Stomach (tissue), 9 donors: ENCODE data around the gene GNG2. TPM values are rescaled to one million over a fixed set of nuclear protein-coding genes. Genes with fewer than 3 reads are reported as not detected.

ENCODE experiments used
- DNase-seq, 2 donors: peaks; one replicate each; pipeline versions ENCODE4 v3.0.0 to v3.0.0-alpha.2; 2013 to 2019
- H3K27ac ChIP-seq, 5 donors: fragments of 200-600 bp in 4 of 5; sonication (generic) in 4 of 5; one replicate each; pipeline ENCODE4 v1.5.1; 2013 to 2019; ENCODE audit warnings: mild to moderate bottlenecking in 1 of 5, moderate library complexity in 1 of 5
- H3K27me3 ChIP-seq, 3 donors: fragments of 200-600 bp; sonication (generic); one replicate each; pipeline ENCODE4 v1.5.1; 2017 to 2019; ENCODE audit warnings: mixed run types in 1 of 3
- H3K36me3 ChIP-seq, 4 donors: fragments of 200-600 bp; sonication (generic); 1 replicate in 3 of 4; 2 replicates in 1 of 4; pipeline ENCODE4 v1.5.1; 2016 to 2019
- H3K4me1 ChIP-seq, 4 donors: fragments of 200-600 bp; sonication (generic); one replicate each; pipeline ENCODE4 v1.5.1; 2016 to 2019
- H3K4me3 ChIP-seq, 4 donors: fragments of 200-600 bp; sonication (generic) in 3 of 4; one replicate each; pipeline ENCODE4 v1.5.1; 2016 to 2019; ENCODE audit warnings: mild to moderate bottlenecking in 1 of 4
- H3K9me3 ChIP-seq, 4 donors: fragments of 200-600 bp; sonication (generic); one replicate each; pipeline ENCODE4 v1.5.1; 2016 to 2019
- EP300 ChIP-seq: sonication (generic); formaldehyde crosslinking; IDR thresholded peaks from one replicate; pipeline ENCODE4 v1.6.1; 2017; ENCODE audit warnings: antibody characterized with exemption
- POLR2A ChIP-seq, 4 donors: fragments of 450-650 bp; IDR thresholded peaks; one replicate each; pipeline ENCODE4 v1.6.1; 2016; ENCODE audit warnings: antibody characterized with exemption in 4 of 4, control low read depth in 2 of 4, mild to moderate bottlenecking in 1 of 4, moderate library complexity in 1 of 4
- POLR2AphosphoS5 ChIP-seq, 3 donors: sonication (generic); formaldehyde crosslinking; IDR thresholded peaks; one replicate each; pipeline ENCODE4 v1.6.1; 2016; ENCODE audit warnings: antibody characterized with exemption in 3 of 3
- WGBS, 5 donors: extraction: QIAGEN DNeasy Blood & Tissue Kit in 3 of 5; methylation state at CpG; one replicate each; pipeline versions ENCODE4 v1.1.5 to v1.1.7; 2013 to 2018; 5-methylcytosine and 5-hydroxymethylcytosine counted together
- intact Hi-C: fragments of 100-400 bp; cut with DNase I; formaldehyde crosslinking; loops from one replicate; pipeline ENCODE4 v1.15.1; 2023; ENCODE audit warnings: low total_unique reads
- polyA plus RNA-seq, 3 donors: library from polyadenylated mRNA; stranded (reverse); fragments of 200-250 nt; gene quantifications; one replicate each; pipeline ENCODE4 v1.2.3, GENCODE V29; 2013
- total RNA-seq, 5 donors: library from RNA; depleted of rRNA; stranded (reverse); fragments of >200 nt; gene quantifications; one replicate each; pipeline versions ENCODE4 v1.1.0 to v1.2.3, GENCODE V29; 2014 to 2016
- TF ChIP-seq, protein P1 (sequence below), 7 experiments: fragments of 450-650 bp in 4 of 7; fragments of 200-600 bp in 3 of 7; sonication (generic) in 3 of 7; IDR thresholded peaks; one replicate each; pipeline ENCODE4 v1.5.1; 2016 to 2019; ENCODE audit warnings: antibody characterized with exemption in 7 of 7, control low read depth in 2 of 7, mild to moderate bottlenecking in 1 of 7
- donor health status: healthy with polysubstance abuse.
- donor health status: Bipolar disorder and iron deficiency.
- donor health status: healthy.

GNG2 gene
- total and polyA plus RNA-seq, 8 donors = 0.58 to 23.3 (median 9.2) TPM

DNA sequence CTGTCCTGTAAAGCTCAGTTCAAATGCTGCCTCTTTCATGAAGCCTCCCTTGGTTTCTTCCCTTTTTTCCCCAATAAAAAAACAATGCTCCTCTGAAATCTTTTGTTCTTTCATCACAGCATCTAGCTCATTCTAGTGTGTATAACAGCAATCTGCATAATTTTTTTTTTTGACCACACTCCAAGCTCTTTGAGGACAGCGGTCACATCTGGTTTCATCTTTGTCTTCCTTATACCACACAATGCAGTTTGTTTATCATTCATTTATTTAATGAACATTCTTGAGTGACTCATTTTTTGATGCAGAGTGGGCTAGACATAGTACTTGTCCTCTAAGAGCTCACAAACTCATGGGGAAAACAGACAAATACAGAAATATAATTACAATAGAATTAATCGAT is 7.3 kb downstream of the GNG2 start:
- Histone ChIP-seq H3K4me1 (peaks cover 0 to 46% (median 25%) of the 10 kb centered on the region in 4 donors), H3K27me3 (no peaks in the 10 kb centered on the region), H3K27ac (no peak overlapping the region), H3K36me3 (no peaks in the 10 kb centered on the region), H3K4me3 (no peak overlapping the region), H3K9me3 (no peaks in the 10 kb centered on the region)
- TF ChIP-seq, protein P1, sequence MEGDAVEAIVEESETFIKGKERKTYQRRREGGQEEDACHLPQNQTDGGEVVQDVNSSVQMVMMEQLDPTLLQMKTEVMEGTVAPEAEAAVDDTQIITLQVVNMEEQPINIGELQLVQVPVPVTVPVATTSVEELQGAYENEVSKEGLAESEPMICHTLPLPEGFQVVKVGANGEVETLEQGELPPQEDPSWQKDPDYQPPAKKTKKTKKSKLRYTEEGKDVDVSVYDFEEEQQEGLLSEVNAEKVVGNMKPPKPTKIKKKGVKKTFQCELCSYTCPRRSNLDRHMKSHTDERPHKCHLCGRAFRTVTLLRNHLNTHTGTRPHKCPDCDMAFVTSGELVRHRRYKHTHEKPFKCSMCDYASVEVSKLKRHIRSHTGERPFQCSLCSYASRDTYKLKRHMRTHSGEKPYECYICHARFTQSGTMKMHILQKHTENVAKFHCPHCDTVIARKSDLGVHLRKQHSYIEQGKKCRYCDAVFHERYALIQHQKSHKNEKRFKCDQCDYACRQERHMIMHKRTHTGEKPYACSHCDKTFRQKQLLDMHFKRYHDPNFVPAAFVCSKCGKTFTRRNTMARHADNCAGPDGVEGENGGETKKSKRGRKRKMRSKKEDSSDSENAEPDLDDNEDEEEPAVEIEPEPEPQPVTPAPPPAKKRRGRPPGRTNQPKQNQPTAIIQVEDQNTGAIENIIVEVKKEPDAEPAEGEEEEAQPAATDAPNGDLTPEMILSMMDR (IDR thresholded peaks at IDR 0.05) = no peak
- TF ChIP-seq EP300 (no peak), POLR2A (IDR thresholded peaks at IDR 0.05) (no peak), POLR2AphosphoS5 (IDR thresholded peaks at IDR 0.05) (no peak)
- DNase-seq = no peak
- WGBS, 5 donors = 64 to 85% (median 78%) methylated on average over 2 of the region's 2 CpGs
- intact Hi-C loops = no loop called here

DNA sequence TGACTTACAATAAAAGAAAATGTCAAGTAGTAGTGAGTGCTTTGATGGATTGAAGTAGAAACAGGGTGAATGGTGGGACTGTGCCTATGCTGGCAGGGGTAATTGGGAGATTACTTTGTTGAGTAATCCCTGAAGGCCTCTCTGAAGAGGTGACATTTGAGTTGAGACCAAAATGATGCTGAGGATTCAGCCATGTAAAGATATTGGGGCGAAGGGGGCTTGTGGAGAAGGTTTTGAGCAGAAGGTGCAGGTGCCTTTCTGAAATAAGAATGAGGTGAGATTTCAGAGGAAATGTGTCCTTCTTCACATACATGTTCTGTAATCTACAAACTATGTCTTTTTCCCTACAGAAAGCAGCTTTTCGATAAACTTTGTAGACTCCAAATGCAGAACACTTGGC is 8.0 kb downstream of the GNG2 start:
- Histone ChIP-seq H3K4me3 (no peak overlapping the region), H3K36me3 (no peaks in the 10 kb centered on the region), H3K27me3 (no peaks in the 10 kb centered on the region), H3K4me1 (peaks cover 4 to 46% (median 25%) of the 10 kb centered on the region in 4 donors), H3K9me3 (no peaks in the 10 kb centered on the region), H3K27ac (no peak overlapping the region)
- intact Hi-C loops = no loop called here
- DNase-seq = no peak
- WGBS, 5 donors = 73 to 94% (median 86%) methylated on average over 2 of the region's 2 CpGs
- no peak for TF ChIP-seq EP300
- no peak for TF ChIP-seq POLR2AphosphoS5 (IDR thresholded peaks at IDR 0.05)
- TF ChIP-seq POLR2A (IDR thresholded peaks at IDR 0.05) = no peak
- TF ChIP-seq, protein P1 (IDR thresholded peaks at IDR 0.05) = no peak

DNA sequence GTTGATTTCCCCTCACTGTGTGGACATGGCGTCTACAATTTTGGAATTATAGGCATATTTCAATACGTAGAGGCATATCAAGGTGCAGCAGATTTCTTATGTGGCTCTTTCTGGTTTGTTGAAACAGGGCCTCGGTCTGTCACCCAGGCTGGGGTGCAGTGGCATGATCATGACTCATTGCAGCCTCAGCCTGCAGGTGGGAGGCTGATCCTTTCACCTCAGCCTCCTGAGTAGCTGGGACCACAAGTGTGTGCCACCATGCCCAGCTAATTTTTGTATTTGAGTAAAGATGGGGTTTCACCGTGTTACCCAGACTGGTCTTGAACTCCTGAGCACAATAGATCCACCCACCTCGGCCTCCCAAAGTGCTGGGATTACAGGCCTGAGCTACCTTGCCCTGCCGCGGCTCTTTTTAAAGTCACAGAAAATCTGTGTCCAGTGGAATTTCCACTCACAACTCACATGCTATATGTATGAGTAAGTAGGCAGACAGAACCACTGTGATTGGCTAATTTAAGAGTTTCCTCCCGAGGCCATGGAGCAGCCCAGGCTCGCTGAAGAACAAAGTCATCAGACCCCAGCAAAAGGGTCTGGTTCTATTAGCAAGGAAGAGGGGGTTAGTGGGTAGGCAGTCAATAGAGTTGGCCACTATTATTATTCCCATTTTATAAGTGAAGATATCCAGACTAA is 9.1 kb downstream of the GNG2 start:
- H3K9me3 ChIP-seq = no peaks in the 10 kb centered on the region
- H3K4me3 ChIP-seq = no peak overlapping the region
- TF ChIP-seq POLR2AphosphoS5 (IDR thresholded peaks at IDR 0.05) = no peak
- TF ChIP-seq EP300 = no peak
- TF ChIP-seq POLR2A (IDR thresholded peaks at IDR 0.05) = no peak
- TF ChIP-seq, protein P1 (IDR thresholded peaks at IDR 0.05) = no peak
- peaks cover 7 to 53% (median 29%) of the 10 kb centered on the region in 4 donors for H3K4me1 ChIP-seq
- WGBS, 5 donors = 79 to 87% (median 85%) methylated on average over 8 to 9 of the region's 9 CpGs
- DNase-seq = no peak
- H3K36me3 ChIP-seq = no peaks in the 10 kb centered on the region
- H3K27me3 ChIP-seq = no peaks in the 10 kb centered on the region
- H3K27ac ChIP-seq = no peak overlapping the region
- intact Hi-C loops = no loop called here

DNA sequence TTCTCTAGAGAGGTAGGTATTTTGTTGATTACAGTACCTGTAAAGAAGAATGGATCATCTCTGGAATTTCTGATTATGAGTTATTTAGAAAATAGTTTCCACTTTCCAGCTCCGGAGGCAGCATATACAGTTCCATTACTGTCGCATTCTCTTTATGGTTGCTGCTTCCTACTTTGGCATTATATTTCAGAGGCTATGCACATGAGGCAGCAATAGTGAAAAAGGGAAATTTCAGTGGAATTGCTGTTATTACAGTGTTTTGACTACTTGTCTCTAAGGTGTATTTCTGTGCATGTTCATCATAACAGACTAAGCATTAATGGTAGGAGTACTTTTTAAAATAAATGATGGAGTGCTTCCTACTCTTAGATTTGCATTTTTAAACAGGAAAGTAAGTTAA is 10.2 kb downstream of the GNG2 start:
- WGBS, 5 donors = 82 to 90% (median 84%) methylated on average over 2 of the region's 2 CpGs
- no peaks in the 10 kb centered on the region for H3K27me3 ChIP-seq
- peaks cover 7 to 52% (median 25%) of the 10 kb centered on the region in 4 donors for H3K4me1 ChIP-seq
- DNase-seq = no peak
- no peak overlapping the region for H3K27ac ChIP-seq
- TF ChIP-seq, protein P1 (IDR thresholded peaks at IDR 0.05) = no peak
- TF ChIP-seq POLR2A (IDR thresholded peaks at IDR 0.05) = no peak
- no peak for TF ChIP-seq POLR2AphosphoS5 (IDR thresholded peaks at IDR 0.05)
- TF ChIP-seq EP300 = no peak
- intact Hi-C loops = no loop called here
- no peaks in the 10 kb centered on the region for H3K36me3 ChIP-seq
- H3K4me3 ChIP-seq = no peak overlapping the region
- H3K9me3 ChIP-seq = no peaks in the 10 kb centered on the region
